NCI-H2107 (cell line): ENCODE results near the gene IRF5.

Source experiments
- DNase-seq: peaks from one replicate; lab custom pipeline; 2025; lab: John Stamatoyannopoulos, UW

IRF5 gene, protein sequence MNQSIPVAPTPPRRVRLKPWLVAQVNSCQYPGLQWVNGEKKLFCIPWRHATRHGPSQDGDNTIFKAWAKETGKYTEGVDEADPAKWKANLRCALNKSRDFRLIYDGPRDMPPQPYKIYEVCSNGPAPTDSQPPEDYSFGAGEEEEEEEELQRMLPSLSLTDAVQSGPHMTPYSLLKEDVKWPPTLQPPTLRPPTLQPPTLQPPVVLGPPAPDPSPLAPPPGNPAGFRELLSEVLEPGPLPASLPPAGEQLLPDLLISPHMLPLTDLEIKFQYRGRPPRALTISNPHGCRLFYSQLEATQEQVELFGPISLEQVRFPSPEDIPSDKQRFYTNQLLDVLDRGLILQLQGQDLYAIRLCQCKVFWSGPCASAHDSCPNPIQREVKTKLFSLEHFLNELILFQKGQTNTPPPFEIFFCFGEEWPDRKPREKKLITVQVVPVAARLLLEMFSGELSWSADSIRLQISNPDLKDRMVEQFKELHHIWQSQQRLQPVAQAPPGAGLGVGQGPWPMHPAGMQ

DNA sequence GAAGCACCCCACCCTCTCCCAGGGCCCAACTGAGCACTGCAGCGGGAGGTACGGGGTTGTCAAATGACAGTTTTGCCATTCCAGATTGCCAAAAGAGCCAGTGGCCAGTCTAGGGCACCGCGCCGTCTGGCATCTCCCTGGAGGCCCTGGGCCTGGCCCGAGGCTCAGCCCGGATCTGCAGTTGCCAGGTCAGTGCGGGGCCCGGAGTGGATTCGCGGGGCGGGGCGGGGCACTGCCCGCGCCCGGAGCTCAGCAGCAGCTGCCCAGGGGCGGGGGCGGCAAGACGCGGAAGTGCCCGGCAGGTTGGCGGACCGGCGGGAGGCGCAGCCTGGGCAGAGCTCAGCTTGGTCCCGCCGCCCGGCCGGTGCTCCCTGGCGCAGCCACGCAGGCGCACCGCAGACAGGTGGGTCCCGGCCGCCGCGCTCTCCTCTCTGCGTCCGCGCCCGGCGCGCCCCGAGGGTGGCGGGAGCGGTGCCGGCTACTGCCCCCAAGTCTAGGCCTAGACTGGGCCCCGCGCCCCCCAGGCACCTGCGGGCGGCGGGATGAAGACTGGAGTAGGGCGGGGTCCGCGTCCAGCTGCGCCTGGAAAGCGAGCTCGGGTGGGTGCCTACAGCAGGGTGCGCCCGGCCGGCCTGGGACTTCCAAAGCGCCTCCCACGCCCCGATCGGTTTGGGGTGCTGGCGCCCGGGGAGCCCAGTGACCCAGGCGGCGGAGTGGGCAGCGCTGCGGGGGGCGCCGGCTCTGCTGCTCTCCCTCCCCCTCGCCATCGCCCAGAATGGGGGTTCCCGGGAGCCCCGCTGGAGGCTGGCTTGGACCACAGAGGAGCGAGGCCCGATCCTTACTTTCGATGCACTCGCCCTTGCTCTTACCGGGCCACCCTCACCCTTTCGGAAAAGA is at the start of gene IRF5:
IRF5 (plus strand) TSS at position 281 of the 897 bp plus-strand sequence. CDS start 4,155 bp downstream, outside the sequence.
- no peak for DNase-seq

DNA sequence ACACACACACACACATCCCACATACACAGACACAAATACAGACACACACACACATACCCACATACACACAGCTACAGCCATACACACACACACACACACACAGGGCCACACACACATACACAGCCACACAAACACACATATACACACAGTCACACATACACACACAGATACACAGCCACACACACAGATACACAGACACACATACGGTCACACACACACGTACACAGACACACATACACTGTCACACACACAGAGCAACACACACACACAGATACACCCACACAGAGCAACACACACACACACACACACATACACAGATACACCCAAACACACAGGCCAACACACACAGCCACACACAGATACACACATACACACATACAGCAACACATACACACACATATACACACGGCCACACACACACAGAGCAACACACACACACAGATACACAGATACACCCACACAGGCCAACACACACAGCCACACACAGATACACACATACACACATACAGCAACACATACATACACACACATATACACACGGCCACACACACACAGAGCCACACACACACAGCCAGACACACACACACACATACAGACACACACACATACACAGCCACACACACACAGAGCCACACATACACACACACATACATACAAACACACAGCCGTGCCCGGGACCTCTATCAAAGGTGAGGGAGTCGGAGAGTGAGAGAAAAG is 49.5 kb upstream of the IRF5 start:
- DNase-seq = no peak

DNA sequence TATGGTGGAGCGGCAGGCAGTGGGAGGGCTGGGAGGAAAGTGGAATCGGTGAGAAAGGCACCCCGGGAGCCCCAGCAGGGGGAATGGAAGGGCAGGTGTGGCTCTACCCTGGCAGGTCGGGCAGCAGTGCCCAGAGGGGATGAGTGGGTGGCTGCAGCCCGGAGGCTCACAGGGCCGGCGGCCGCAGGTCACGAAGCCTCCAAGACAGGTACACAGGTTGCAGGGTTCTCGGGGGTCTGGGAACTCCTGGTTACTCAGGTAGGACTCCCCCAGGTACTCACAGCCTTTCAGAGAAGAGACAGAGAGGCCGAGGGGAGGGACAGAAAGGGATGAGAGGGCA is 49.0 kb upstream of the IRF5 start:
- DNase-seq = no peak

DNA sequence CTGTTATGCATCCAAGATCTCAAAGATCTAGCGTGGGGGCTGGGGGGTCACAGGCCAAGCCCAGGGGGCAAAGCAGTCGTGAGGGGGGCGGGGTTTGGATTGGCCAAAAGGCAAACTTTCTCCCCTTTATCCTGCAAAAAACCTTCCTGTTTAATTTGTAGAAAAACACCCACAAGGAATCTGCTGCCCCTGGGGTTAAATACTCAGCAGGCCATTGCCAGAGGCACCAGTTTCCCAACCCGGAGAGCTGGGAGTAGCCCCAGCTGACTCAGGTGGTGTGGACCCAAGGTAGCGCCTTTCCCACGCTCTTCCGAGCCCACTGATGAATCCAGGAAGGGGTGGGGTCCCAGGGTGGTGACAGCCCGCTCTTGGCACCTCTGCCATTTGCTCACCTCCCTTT is 48.6 kb upstream of the IRF5 start:
- no peak for DNase-seq

DNA sequence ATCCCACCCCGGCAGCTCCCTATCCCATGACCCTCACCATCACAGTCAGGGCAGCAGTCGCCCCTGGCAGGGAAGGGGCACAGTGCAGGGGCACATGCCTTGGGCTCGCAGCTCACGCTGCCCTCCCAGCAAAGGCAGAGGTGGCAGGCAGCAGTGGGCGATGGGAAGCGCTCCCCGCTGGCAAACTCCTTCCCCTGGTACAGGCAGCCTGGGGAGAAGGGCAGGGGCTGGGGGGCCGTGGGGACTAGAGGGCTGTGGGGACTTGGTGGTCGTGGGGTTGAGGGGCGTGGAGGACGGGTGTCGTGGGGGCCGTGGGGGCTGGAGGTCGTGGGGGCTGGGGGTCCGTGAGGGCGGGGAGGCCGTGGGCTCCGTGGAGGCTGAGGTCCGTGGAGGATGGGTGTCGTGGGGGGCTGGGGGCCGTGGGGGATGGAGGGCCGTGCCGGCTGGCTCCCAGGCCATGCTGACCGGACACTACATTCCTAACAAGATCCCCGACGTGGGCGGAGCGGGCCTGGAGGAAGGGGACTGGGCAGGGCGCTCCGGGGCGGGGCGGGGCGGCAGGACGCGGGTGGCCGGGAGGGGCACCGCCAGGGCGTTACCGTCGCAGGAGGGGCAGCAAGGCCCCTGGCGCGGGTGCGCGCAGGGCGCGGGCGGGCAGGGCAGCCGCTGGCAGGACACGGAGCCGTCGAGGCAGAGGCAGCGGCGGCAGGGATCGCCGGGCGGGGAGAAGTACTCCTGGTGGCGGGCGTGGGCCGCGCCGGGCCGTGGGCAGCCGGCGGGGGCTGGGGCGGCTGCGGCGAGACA is 47.2 kb upstream of the IRF5 start:
- DNase-seq = no peak

DNA sequence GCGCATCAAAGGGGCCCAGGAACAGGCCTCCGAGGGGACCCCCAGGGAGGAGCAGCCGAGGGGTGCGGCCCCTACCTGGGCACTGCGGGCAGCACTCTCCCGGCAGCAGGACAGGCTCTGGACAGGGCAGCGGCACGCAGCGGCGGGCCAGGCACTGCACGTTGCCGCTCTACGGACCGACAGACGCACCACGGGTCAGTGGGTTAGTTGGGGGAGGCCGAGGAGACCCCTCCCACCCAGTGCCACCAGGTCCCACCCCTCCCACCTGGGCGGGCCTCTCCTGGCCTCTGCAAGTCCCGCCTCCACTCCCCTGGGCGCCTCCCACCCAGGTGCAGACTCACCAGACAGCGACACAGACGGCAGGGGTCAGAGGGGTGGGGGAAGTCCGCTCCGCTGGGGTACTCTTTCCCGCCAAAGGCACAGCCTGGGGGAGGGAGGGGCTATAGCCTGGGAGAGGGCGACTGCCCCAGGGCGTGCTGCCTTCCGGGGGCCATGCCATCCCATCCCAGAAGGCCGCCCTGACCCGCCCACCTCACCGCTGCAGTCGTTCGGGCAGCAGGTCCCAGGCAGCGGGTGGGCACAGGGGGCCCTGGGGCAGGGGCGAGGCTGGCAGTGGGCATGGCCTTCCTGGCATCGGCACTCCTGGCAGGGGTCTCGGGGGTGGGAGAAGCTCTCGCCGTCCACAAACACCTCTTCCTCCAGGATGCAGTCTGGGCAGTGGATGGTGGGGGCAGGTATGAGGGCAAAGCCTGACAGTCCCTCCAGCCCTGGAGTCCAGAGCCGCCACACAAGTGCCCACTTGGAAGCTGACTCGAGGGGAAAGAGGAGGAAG is 46.4 kb upstream of the IRF5 start:
- DNase-seq = no peak

DNA sequence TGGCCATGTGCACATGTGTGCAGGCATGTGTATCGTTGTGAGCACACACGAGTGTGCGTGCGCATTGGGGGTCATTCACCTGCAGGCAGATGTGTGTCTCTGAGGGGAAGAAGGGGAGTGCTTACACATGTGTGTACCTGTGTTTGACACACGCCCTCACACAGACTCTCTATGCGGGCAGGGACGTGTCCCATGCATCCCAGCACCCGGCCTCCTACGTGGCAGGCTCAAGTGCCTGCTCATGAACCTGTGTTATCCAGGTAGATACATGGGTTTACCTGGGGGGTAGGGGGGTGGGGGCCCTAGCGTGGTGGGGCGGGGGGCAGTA is 45.8 kb upstream of the IRF5 start:
- DNase-seq = no peak

DNA sequence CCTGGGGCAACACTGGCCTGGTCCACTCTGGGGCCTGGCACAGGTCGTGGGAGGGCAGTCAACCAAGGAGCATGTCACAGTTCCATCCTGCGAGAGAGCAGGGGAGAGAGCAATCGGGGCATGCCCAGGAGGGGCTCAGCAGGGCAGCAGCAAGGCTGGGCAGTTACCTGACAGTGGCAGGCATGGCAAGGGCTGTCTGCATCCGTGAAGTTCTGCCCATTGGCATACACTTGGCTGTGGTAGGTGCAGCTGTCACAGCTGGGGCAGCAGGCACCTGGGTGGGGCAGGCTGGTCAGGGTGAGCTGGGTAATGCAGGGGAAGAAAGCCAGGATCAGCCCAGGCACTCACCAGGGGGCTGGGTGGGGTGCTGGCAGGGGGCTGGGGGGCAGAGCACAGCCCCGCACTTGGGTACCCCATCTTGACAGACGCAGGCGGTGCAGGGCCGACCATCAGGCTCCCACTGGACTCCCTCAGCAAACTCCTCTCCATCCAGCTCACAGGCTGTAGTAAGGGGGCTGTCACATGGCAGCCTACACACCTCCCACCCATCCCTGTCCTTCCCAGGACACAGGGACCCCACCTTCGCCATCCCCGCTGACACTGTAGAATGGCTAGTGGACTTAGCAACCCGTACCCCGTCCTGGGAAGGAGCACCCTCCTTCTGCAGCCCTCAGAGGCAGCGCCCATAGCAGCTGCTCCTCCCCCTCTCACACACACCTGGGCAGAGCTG is 45.0 kb upstream of the IRF5 start:
- DNase-seq = no peak

DNA sequence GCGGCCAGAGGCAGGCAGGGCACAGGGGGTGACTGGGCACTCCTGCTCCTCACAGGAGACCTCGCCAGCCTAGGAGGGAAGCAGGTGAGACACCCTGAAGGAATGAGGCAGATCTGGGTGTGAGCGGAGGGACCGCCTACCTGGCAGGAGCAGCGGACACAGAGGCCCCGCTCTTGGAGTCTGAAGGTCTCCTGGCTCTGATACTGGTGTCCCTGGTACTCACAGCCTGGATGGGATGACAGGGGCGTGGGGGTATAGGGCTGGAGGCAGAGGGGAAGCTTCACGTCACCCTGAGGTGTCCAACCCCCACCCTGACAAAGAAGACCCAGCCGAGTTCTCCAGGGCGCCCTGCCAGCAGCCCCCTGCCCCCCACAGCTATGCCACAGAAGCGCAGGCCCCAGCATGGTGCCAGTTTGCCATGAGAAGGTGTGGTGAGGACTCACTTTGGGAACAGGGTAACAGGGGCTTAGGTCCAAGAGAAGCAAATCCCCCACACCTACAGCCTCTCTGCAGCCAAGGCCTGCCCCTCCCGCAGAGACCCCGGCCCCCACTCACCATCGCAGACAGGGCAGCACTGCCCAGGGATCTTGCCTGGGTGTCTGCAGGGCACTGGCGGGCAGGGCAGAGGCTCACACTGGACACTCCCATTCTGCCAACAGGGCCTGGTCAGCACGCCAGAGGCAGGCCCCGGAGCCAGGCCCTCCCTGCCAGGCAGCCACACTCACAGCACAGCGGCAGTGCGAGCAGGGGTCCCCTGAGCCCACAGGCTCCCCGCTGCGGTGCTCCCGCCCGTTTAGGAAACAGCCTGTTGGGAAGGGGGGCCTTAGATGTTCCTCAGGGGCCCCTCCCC is 44.3 kb upstream of the IRF5 start:
- DNase-seq = no peak

DNA sequence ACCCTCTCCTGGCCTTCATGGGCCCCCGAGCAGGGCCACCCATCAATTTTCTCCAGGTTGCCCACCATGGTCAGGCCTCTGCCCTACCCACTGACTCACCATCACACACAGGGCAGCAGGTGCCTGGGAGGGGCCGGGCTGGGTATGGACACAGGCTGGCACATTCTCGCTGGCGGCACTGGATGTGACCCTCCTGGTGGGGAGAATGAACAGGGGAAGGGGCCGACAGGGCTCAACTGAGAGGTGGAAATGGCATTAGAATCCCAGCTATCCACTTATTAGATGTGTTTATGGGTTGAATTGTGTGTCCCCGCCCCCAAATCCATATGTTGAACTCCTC is 43.7 kb upstream of the IRF5 start:
- no peak for DNase-seq

DNA sequence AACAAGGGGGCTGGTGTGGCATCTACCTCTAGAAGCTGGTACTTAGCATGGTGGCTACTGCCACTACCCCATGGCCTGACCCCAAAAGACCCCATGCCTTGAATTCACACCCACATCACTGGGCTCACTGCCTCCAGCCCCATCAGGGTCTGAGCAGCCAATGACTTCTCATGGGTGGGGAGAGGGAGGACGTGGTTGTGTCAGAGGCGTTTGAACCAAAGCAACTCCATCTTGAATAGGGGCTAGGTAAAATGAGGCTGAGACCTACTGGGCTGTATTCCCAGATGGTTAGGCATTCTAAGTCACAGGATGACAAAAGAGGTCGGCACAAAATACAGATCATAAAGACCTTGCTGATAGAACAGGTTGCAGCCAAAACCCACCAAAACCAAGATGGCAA is 42.4 kb upstream of the IRF5 start:
- DNase-seq = no peak

DNA sequence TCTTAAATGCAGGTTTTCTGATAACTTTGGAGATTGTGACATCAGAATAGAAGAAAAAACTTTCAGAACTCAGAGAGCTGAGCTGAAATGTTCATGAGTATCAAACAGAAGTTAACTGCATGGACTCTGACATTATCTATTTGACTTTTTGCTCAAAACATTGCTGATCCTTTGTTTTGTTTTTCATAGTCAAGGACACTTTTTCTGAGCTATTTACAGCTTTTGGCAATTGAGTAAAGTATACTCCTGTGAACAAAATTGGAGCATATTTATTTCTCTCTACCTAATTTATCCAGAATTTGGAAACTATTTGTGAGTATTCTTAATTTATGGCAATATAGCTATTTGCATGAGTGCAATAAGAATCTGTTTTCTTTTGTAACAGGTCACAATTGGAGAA is 38.3 kb upstream of the IRF5 start:
- no peak for DNase-seq

DNA sequence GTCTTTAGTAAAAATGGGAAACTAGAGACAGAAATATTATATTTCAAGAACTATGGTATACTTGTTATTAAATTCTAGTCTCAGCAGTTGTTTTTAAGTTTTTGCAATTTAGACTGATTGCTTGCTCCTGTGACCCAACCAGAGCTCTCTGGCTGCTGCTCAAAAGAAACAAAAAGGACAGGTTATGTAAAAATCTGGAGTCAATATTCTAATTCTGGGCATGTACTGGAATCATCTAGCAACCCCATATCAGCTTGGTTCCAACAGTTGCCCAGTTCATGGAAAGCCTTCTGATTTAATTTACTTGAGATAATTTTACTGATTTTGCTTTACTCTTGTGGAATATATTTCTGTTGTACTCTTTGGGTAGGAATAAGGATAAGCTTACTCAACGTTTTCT is 37.5 kb upstream of the IRF5 start:
- DNase-seq = no peak

DNA sequence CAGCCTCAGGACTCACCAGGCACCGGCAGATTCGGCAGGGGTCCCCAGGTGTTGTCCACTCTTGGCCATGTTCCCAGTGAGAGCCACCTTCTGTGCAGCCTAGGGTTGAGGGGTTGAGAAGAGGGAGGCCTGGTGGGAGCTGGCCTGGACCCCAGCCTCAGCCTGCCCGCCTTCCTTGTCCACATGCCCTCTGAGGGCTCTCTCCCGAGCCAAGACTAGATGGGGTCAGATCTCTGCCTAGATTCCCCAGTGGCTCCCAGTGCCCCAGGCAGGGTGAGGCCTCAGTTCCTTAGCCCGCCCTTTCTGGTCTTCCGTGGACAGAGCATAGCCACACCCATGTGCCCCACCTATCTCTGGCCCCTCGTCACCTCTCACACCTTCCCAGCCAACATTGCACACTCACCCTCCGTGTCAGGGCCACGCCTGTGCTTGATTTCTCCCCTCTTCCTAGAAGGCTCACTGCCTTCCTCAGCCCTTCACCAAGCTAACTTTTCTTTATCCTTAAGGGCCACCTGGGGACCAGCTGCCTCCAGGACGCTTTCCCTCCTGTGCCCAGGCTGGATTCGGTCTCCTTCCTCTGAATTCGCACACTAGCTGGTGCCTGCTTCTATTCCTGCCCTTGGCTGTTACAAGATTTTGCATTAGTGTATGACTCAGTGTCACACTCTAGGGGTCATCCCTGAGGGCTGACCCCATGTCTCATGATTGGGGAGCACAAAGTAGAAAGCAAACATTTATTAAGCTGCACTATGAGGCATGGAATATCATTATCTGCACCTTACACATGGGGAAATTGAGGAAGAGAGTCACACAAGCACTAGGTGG is 34.8 kb upstream of the IRF5 start:
- DNase-seq = no peak

DNA sequence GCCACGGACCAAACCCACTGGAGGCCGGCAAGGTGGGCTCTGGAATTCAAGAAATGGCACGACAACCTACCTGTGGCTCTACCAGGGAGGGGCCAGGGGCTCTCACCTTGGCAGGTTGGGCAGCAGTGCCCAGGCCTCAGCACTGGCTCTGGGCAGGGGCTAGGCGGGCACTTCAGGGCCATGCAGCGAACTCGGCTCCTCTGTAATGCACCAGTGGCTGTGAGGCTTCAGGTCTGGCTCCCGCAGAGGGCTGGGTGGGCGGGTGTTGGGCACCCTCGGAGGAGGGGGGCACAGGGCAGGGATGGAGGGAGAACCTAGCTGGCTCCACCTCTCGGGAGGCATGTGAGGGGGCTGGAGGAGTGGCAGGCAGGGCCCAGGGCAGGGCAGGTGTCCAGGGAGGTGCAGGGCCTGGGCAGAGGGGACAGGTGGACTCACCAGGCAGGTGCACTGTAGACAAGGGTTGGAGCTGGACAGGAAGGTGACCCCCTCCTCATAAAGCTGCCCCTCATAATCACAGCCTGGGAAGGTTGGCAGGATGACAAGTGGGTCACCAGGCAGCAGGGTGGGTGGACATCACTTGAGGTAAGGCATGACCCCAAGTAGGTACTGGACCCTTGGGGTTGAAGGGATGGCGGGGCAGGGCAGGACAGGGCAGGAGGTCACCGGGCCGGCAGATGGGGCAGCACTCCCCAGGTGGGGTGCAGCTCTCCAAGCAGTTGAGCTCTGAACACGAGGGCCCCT is 33.9 kb upstream of the IRF5 start:
- no peak for DNase-seq

DNA sequence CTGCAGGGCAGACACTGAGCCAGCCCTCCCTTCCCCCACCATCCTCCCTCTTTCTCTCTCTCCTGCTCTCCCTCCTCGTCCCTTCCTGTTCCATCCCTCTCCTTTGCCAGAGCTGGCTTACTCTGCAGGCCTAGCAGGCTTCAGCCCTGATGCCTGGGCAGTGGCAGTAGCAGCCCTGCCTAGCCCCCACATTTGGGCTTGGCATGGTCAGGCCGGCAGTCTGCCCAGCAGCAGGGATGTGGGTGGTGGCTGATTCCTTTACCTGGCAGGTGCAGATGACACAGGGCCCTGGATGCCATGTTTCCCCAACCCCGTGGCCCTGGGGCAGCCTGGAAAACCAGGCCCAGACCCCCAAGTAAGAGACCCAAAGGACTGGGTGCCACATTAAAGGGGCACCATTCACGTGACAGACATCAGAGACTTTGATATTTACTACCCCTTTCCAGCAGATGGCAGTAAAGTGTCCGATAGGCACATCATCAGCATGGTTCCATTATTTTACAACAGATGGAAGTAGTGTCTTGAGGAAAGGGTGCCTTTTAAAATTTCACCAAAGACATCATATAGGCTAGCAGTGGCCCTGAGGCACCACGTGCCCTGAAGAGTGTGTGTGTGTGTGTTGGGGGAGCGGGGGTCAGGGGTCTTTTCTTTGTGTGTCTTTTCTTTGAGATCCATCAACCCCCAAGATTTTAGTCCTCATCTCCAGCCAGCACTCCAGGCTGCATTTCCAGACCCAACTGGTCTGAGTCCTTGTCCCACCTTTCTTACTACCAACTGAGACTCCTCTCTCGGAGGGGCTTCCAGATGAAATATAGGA is 33.1 kb upstream of the IRF5 start:
- DNase-seq = no peak
